ENCODE measurements around the gene KLHL26. TPM values are rescaled to one million over a fixed set of nuclear protein-coding genes. Genes with fewer than 3 reads are reported as not detected.

Gene KLHL26
- total and polyA plus RNA-seq, 2 of the 4 experiments (the other 2 are of a cell fraction) = 2.2 to 4.7 TPM

DNA sequence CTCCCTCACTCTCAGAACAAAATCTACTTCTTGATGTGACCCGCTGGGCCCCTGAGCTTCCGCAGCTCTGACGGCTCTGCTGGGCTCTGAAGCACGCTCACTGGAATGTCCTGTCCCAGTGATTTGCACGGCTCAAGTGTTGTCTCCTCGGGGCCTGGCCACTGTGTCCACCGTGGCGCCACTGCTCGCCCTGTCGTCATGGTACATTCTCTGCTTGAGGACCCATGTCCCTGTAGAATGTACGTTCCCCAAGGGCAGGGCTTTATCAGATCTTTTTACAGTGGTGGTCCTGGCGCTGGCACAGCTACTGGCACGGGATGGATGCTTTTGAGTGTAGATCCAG, 12.1 kb downstream of the KLHL26 start:
- H2AK5ac ChIP-seq (ENCODE audit: low read depth, low read length) = peak overlapping the region; percentile 93
- H3K4me1 ChIP-seq (ENCODE audit: control insufficient read depth, insufficient read depth, low read length) = peaks cover 37% of the 10 kb centered on the region
- POLR2A ChIA-PET (ENCODE audit: unreplicated experiment) = interaction anchor here (1.4 kb wide), 1 partner anchor 91 kb away, joined by 16 read pairs; the partner anchor contains the start of gene KXD1
- peak overlapping the region; percentile 31; the same call in 1 of the 2 replicates for H3K14ac ChIP-seq (replicated peaks; ENCODE audit: low read depth, low read length)
- H2AFZ ChIP-seq (replicated peaks; ENCODE audit: low read length, poor library complexity) = peak overlapping the region; percentile 84
- CTCF ChIA-PET = no interaction called here
- intact Hi-C loops (cut with micrococcal nuclease) (no loop called here), dilution Hi-C loops (cut with HindIII; ENCODE audit: low sequenced_read_pairs, unreplicated experiment) (no loop called here), in situ Hi-C loops (cut with MboI; ENCODE audit: low sequenced_read_pairs) (no loop called here)
- H2BK15ac ChIP-seq (ENCODE audit: low read depth, low read length) = no peak overlapping the region; the same call in 2 of the 3 replicates
- peak overlapping the region; percentile 81 for H4K91ac ChIP-seq (ENCODE audit: insufficient read depth, low read depth, low read length)
- H3K56ac ChIP-seq (ENCODE audit: extremely low read depth, insufficient read depth, low read length) = no peak overlapping the region
- H4K20me1 ChIP-seq (ENCODE audit: insufficient read depth, low read length) = peaks cover 34% of the 10 kb centered on the region
- H3K23ac ChIP-seq (ENCODE audit: low read depth, low read length) = peak overlapping the region; percentile 55
- BruUV-seq (replicated peaks) = no TSS peak
- peak overlapping the region; percentile 55 for H3K4ac ChIP-seq (ENCODE audit: low read depth, low read length)
- H3K18ac ChIP-seq (ENCODE audit: low read depth, low read length) = peak overlapping the region; percentile 44
- H3K27ac ChIP-seq (ENCODE audit: insufficient read depth, low read length) = peak overlapping the region; percentile 71
- 59% methylated on average over 11 of the region's 13 CpGs; no CpG with 5 or more reads in 1 of the 2 experiments for WGBS, 2 experiments (ENCODE audit: extremely low coverage in 2 of 2, insufficient read length in 1 of 2)
- peak overlapping the region; percentile 40 for H3K9ac ChIP-seq (ENCODE audit: low read depth, low read length)
- H3K9me1 ChIP-seq (ENCODE audit: insufficient read depth, low read length) = peaks cover 30% of the 10 kb centered on the region
- H2BK20ac ChIP-seq (ENCODE audit: low read depth, low read length) = peak overlapping the region; percentile 11; the same call in 1 of the 2 replicates
- peak overlapping the region; percentile 15; the same call in 1 of the 2 replicates for H4K5ac ChIP-seq (ENCODE audit: low read depth, low read length)
- no peak overlapping the region for H3K4me3 ChIP-seq (ENCODE audit: insufficient read depth, low read depth, low read length)
- H2BK120ac ChIP-seq (ENCODE audit: low read depth, low read length) = peak overlapping the region; percentile 57
- no peak for DNase-seq
- peak overlapping the region; percentile 58 for H2BK5ac ChIP-seq (ENCODE audit: low read depth, low read length, poor library complexity, severe bottlenecking)
- H2AK9ac ChIP-seq (replicated peaks; ENCODE audit: low read depth, low read length, poor library complexity) = peak overlapping the region; percentile 83
- peaks cover 20 to 68% of the 10 kb centered on the region in 2 experiments; a peak in 3 of 4 replicates for H3K79me1 ChIP-seq (ENCODE audit: low read depth in 1 of 2, low read length in 2 of 2)
- no peaks in the 10 kb centered on the region for H3K27me3 ChIP-seq (ENCODE audit: control insufficient read depth, insufficient read depth, low read length)
- TF ChIP-seq CHD1 (IDR thresholded peaks at IDR 0.05; ENCODE audit: low read depth, low read length) (no peak), BHLHE40 (IDR thresholded peaks at IDR 0.05; ENCODE audit: low read depth, low read length) (no peak), POLR2A (IDR thresholded peaks at IDR 0.05; ENCODE audit: low read depth, low read length) (no peak)
- peak overlapping the region; percentile 71 for H3K4me2 ChIP-seq (ENCODE audit: low read depth, low read length)
- ATAC-seq (ENCODE audit: low read depth) = no peak
- no peaks in the 10 kb centered on the region; the same call in 1 of the 2 replicates for H3K9me3 ChIP-seq (ENCODE audit: control insufficient read depth, insufficient read depth, low read length)
- no peaks in the 10 kb centered on the region for H3K36me3 ChIP-seq (ENCODE audit: control insufficient read depth, insufficient read depth, low read length)
- peak overlapping the region; percentile 20 to 59 for H4K8ac ChIP-seq (ENCODE audit: low read depth in 2 of 2, low read length in 2 of 2)

All from IMR-90 (cell line).